CD14-positive monocyte (primary cell): ENCODE data around the gene NOS1. TPM values are rescaled to one million over a fixed set of nuclear protein-coding genes. Genes with fewer than 3 reads are reported as not detected.

Experiments
- DNase-seq, 3 donors: peaks; one replicate each; pipeline ENCODE4 v3.0.0-alpha.2; 2011 to 2022
- H2AFZ ChIP-seq: 2 replicates; pipeline ENCODE4 v1.6.0; 2012; ENCODE audit warnings: mild to moderate bottlenecking, low read depth, low read length, inconsistent platforms; ENCODE audit not compliant: insufficient read depth, poor library complexity, severe bottlenecking
- H3K27ac ChIP-seq, 2 donors: 1 replicate in 1 of 2; 2 replicates in 1 of 2; pipeline ENCODE4 v1.5.1; 2012 to 2013; ENCODE audit warnings: low read length in 2 of 2, control low read depth in 1 of 2, inconsistent platforms in 1 of 2, low read depth in 1 of 2, mild to moderate bottlenecking in 1 of 2
- H3K27me3 ChIP-seq, 2 donors: one replicate each; pipeline versions ENCODE4 v1.6.0 to v1.6.1; 2011 to 2013; ENCODE audit warnings: low read length in 2 of 2; ENCODE audit not compliant: control insufficient read depth in 2 of 2, insufficient read depth in 2 of 2
- H3K36me3 ChIP-seq, 2 donors: replicated peaks in 1 of 2; 1 replicate in 1 of 2; 2 replicates in 1 of 2; pipeline versions ENCODE4 v1.5.1 to v1.6.1; 2012 to 2013; ENCODE audit warnings: low read length in 2 of 2, control low read depth in 1 of 2, inconsistent platforms in 1 of 2, mild to moderate bottlenecking in 1 of 2; ENCODE audit not compliant: insufficient read depth in 2 of 2, control insufficient read depth in 1 of 2
- H3K4me1 ChIP-seq, 2 donors: 1 replicate in 1 of 2; 2 replicates in 1 of 2; pipeline versions ENCODE4 v1.5.1 to v1.6.1; 2012 to 2013; ENCODE audit warnings: low read length in 2 of 2, control low read depth in 1 of 2, inconsistent platforms in 1 of 2, mild to moderate bottlenecking in 1 of 2, moderate library complexity in 1 of 2; ENCODE audit not compliant: insufficient read depth in 2 of 2, control insufficient read depth in 1 of 2
- H3K4me2 ChIP-seq: replicated peaks from 2 replicates; pipeline ENCODE3; 2012; ENCODE audit warnings: low read length, moderate library complexity, mild to moderate bottlenecking; ENCODE audit not compliant: poor library complexity, severe bottlenecking; ENCODE audit errors: extremely low read depth
- H3K4me3 ChIP-seq, 3 experiments: fragments of 200-600 bp in 1 of 3; sonication (generic) in 1 of 3; replicated peaks in 1 of 3; 1 replicate in 2 of 3; 2 replicates in 1 of 3; pipeline ENCODE4 v1.5.1; 2011 to 2013; ENCODE audit warnings: low read length in 3 of 3, mild to moderate bottlenecking in 3 of 3, control low read depth in 2 of 3, low read depth in 2 of 3, inconsistent platforms in 1 of 3, moderate library complexity in 1 of 3
- H3K79me2 ChIP-seq: 2 replicates; pipeline ENCODE4 v1.6.0; 2012; ENCODE audit warnings: mild to moderate bottlenecking, control low read depth, inconsistent platforms, low read length, moderate library complexity; ENCODE audit not compliant: insufficient read depth
- H3K9ac ChIP-seq: 2 replicates; pipeline ENCODE4 v1.6.0; 2017; ENCODE audit warnings: low read length, mild to moderate bottlenecking; ENCODE audit not compliant: insufficient read depth, poor library complexity, severe bottlenecking
- H3K9me3 ChIP-seq, 2 donors: replicated peaks in 1 of 2; 1 replicate in 1 of 2; 2 replicates in 1 of 2; pipeline versions ENCODE4 v1.5.1 to v1.6.1; 2012 to 2013; ENCODE audit warnings: low read length in 2 of 2, control low read depth in 1 of 2; ENCODE audit not compliant: control insufficient read depth in 1 of 2, insufficient read depth in 1 of 2
- H4K20me1 ChIP-seq: 2 replicates; pipeline ENCODE4 v1.6.0; 2012; ENCODE audit warnings: mild to moderate bottlenecking, low read length, control low read depth, moderate library complexity; ENCODE audit not compliant: insufficient read depth
- H3K27ac Mint-ChIP-seq, 7 donors: one replicate each; pipeline ENCODE4 v1.8.0; 2020; ENCODE audit warnings: mild to moderate bottlenecking in 7 of 7, mixed read lengths in 7 of 7, moderate library complexity in 6 of 7, inconsistent platforms in 2 of 7
- H3K27me3 Mint-ChIP-seq, 3 donors: one replicate each; pipeline ENCODE4 v1.8.0; 2021 to 2022; ENCODE audit warnings: low read depth in 3 of 3, mild to moderate bottlenecking in 3 of 3, mixed read lengths in 3 of 3, moderate library complexity in 3 of 3, inconsistent platforms in 1 of 3
- H3K36me3 Mint-ChIP-seq, 2 donors: one replicate each; pipeline ENCODE4 v1.8.0; 2020; ENCODE audit warnings: mixed read lengths in 2 of 2, inconsistent platforms in 1 of 2, mild to moderate bottlenecking in 1 of 2
- H3K4me1 Mint-ChIP-seq: one replicate; pipeline ENCODE4 v1.8.0; 2020; ENCODE audit warnings: mild to moderate bottlenecking, mixed read lengths
- H3K4me3 Mint-ChIP-seq, 2 donors: one replicate each; pipeline ENCODE4 v1.8.0; 2020; ENCODE audit warnings: mild to moderate bottlenecking in 2 of 2, mixed read lengths in 2 of 2, moderate library complexity in 1 of 2
- H3K9me3 Mint-ChIP-seq, 7 donors: one replicate each; pipeline ENCODE4 v1.8.0; 2020 to 2022; ENCODE audit warnings: mixed read lengths in 7 of 7, mild to moderate bottlenecking in 6 of 7, moderate library complexity in 6 of 7, inconsistent platforms in 2 of 7
- CTCF ChIP-seq: fragments of 200-600 bp; IDR thresholded peaks from one replicate; pipeline ENCODE4 v1.8.0; 2022; ENCODE audit warnings: antibody characterized with exemption, mild to moderate bottlenecking
- WGBS: methylation state at CpG from one replicate; pipeline ENCODE4 v1.1.5; 2013; ENCODE audit warnings: missing lambda C conversion rate; ENCODE audit not compliant: insufficient coverage; 5-methylcytosine and 5-hydroxymethylcytosine counted together
- intact Hi-C, 2 donors: fragments of 100-400 bp; cut with micrococcal nuclease; formaldehyde crosslinking; loops; one replicate each; pipeline versions ENCODE4 v1.15.0 to v1.15.1; 2023
- polyA plus RNA-seq, 3 donors: library from polyadenylated mRNA; depleted of rRNA in 1 of 3; unstranded in 2 of 3; stranded (reverse) in 1 of 3; fragments of 300-500 nt in 2 of 3; fragments of >200 nt in 1 of 3; fragmentation: Illumina TruSeq in 2 of 3; gene quantifications; 1 replicate in 2 of 3; 2 replicates in 1 of 3; pipeline ENCODE4 v1.2.3, GENCODE V29; 2012 to 2021

NOS1 gene
- polyA plus RNA-seq, 3 donors, result not detected

GRCh38 chr12:117158911-117159553 is 202.4 kb downstream of the NOS1 start:
- Histone ChIP-seq H3K4me3 (no peak overlapping the region), H3K9ac (no peak overlapping the region), H2AFZ (no peak overlapping the region), H3K9me3 (no peaks in the 10 kb centered on the region), H3K27me3 (no peaks in the 10 kb centered on the region), H3K79me2 (no peaks in the 10 kb centered on the region), H3K36me3 (peaks cover 69 to 99% of the 10 kb centered on the region in 2 donors), H3K4me1 (no peaks in the 10 kb centered on the region), H3K27ac (no peak overlapping the region), H3K4me2 (no peak overlapping the region), H4K20me1 (no peaks in the 10 kb centered on the region)
- Mint-ChIP-seq H3K4me1 (no peaks in the 10 kb centered on the region), H3K4me3 (no peak overlapping the region), H3K27me3 (peaks cover 0 to 2% (median 0%) of the 10 kb centered on the region in 3 donors), H3K9me3 (no peaks in the 10 kb centered on the region), H3K36me3 (peaks cover 88 to 96% of the 10 kb centered on the region in 2 donors), H3K27ac (peak overlapping the region in 1 of 7 donors; percentile 20)
- intact Hi-C loops, result no loop called here
- DNase-seq, result no peak
- 94% methylated on average over 2 of the region's 7 CpGs for WGBS
- no peak for TF ChIP-seq CTCF

Other genes starting within 250 kb of the NOS1 start
- gene FBXO21, start 171.2 kb downstream of the NOS1 start, polyA plus RNA-seq, result 10 to 100 TPM in 2 of 3 donors, 1 to 10 TPM in 1; 7.7 to 19.1 (median 17.2) TPM